HG03039 (cell line): ENCODE measurements around the gene FEZ2.

Experiments
- ATAC-seq: cut with Tn5 transposase; IDR thresholded peaks from one replicate; pipeline ENCODE4 v1.9.1; 2021; ENCODE audit warnings: mild to moderate bottlenecking, moderate library complexity; ENCODE audit not compliant: unreplicated experiment

FEZ2 gene

DNA sequence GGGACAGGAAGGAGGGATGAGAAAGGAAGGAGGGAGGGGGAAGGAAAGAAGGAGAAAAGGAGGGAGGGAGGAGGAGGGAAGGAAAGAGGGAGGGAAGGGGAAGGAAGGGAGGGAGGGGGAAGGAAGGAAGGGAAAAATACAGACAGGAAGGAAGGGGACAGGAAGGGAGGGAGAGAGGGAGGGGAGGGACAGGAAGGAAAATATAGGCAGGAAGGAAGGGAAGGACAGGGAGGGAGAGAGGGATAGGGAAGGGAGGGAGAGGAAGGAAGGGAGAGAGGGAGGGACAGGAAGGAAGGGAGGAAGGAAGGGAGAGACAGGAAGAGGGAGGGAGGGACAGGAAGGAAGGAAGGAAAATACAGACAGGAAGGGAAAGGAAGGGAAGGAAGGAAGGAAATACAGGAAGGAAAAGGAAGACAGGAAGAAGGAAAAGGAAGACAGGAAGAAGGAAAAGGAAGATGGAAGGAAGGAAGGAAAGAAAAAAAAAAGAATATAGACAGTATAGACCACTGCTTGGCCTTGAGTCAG lies 63.6 kb downstream of the FEZ2 start:
- no peak for ATAC-seq

DNA sequence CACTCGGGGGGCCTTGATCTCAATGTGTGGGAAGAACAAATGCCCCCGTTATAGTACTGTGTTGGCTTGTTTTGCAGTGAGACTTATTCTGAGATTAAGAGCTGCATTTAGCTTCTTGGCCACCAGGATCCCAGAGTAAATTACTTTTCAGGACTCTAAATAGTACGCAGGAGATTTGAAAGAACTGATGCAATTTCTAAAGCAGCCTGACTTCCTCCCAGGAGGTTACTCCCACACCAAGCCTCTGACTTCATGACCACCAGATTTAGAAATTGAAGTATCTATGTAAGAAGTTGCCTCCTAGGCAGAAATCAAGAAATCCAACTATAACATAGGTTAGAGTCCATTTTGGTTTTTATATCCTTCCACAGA lies 67.0 kb downstream of the FEZ2 start:
- no peak for ATAC-seq

DNA sequence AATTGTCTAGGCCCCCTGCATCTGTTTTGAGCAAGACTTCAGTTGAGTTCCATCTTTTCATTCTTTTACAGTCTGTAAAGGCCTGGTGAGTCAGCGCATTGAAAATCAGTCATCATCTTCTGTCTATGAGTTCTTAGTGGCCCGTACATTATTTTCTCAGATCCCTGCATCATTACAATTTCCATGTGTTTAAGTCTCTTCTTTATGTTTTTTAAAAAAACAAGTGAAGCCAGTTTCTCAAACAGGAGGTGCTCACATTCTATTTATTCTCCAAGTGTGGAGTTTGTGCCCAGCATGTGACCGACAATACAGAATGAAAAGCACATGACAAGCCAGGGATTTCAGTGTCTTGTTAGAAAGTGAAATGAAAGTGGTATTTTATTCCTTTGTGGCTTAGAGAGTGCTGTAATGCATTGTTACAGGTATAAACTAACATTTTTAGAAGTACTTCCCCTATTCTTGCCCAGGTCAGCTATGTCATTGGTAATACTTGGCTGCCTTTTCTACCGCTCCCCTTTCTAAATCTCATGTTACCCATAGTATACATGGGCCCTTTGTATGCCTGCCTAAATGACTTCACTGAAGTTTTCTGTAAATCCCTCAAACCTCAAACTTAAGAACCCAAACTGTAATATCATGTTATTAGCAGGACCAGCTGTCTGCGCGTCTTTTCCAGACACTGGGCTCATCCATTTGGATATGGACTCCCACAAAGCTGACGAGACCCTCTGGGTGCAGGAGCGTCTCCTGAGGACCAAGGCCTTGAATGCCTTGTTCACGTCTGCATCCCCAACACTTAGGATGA lies 67.6 kb downstream of the FEZ2 start:
- ATAC-seq = peak; percentile 72

DNA sequence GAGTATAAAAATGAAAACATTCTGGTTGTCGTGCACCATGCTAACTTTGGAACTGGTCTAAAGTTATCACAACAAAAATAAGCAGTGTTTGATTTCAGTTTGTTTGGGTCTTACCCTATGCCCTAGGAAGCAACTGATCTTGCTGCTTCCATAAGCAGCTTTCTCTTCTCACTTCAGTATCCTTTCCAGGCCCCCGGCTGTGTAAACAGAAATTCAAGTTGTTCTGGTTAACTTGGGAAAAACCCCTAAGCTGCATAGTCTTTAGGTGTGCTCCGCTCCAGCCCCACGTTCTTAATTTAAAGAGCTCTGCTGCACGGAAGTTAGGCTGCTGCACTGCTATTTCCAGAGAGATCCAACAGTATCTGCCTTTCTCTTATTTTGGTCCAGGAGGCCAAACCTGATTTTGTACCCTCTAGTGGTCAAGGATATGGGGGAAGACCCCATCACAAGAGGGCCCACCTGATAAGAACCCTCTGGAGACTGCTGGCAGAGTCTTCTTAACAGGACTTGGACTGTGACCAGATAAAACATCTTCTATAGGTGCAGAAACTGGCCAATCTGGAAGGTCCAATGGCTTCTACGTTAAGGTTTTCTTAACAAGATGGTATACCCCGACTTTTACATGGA lies 69.1 kb downstream of the FEZ2 start:
- no peak for ATAC-seq

DNA sequence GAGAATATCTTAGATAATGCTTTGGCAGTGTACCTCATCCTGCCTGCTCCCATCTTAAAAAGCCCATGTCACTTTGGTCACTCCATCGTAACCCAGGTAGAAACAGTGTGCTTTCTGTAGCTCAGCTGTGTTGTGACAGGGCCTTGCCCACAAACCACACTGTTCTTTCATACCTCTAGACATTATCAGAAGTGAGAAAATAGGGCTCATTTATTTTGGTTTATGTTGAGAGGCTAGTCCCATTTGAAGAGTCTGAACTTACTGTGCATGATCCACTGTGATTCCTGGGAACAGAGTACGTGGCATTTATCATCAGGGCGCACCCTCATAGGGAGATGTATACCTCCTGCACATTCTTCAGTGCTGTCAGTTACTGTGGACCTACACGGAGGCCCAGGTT lies 69.7 kb downstream of the FEZ2 start:
- ATAC-seq = peak; percentile 55

DNA sequence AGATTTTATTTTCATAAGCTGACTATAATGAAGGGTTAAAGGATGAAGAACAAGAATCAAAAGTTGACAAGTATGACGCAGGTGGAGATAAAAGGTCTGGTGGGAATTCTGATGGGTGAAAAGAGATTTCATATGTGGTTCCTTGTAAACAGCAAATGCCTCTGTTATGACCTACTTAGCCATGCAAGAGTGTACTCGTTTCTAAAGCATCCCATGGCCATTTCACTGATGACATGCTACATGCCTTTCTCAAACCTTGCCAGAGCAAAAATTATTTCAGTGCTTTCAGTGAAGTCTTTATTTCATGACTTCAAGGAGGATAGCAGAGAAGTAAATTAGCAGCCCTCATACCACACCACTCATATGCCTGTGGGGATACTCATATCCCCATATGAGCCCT lies 71.7 kb downstream of the FEZ2 start:
- no peak for ATAC-seq

DNA sequence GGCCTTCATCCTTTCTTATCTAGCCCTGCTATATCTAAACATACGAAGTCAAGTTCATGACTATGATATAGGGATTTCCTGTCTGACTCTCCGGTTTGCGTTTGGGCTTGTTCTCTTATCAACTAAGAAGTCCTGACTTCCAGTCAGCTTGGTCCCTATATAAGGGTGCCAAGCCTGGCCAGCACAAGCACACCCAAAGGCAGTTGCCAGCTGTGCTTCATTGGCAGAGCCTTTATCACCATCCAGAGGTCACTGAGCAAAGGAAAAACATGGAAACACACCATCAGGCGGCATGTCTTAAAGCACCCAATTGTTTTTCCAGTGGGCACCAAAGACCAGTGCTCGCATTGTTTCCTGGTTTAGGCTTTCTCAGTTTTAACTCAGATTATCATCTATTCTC lies 72.7 kb downstream of the FEZ2 start:
- no peak for ATAC-seq

DNA sequence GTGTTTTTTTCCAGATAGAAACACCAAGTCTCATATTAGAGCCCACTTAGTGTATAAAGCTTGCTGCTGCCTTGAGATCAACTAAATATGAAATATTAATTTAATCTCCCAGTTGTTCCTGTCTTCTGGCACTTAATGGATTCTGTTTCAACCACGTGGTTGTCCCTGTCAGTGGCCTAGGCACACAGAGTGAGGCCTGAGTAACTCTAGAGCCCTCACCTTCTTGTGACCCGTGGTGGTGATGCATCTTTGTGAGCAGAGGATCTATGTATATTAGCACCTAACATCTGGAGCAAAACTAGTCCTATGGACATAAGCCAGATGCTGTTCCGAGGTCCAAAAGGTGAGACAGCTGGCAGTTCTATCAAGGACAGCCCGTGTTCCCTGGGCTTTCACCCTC lies 74.8 kb downstream of the FEZ2 start:
- ATAC-seq = no peak

DNA sequence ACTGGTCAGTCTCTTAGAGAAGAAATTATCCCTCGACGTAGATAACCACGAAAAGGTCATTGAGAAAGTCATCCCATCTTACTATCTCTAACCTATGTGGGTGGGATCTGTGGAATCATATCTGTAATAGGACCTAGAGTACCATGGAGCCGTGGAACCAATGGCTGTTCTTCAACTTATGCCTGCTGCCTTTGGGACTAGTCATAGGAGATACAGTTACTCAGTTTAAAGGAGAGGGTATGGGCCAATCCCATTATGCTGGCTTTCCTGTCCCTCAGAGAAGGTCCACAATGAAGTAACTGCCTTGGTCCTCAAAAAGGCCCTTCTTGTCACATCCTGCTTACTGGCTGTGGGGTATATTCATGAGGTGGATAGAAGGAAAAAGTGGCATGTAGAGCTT lies 77.5 kb downstream of the FEZ2 start:
- no peak for ATAC-seq

DNA sequence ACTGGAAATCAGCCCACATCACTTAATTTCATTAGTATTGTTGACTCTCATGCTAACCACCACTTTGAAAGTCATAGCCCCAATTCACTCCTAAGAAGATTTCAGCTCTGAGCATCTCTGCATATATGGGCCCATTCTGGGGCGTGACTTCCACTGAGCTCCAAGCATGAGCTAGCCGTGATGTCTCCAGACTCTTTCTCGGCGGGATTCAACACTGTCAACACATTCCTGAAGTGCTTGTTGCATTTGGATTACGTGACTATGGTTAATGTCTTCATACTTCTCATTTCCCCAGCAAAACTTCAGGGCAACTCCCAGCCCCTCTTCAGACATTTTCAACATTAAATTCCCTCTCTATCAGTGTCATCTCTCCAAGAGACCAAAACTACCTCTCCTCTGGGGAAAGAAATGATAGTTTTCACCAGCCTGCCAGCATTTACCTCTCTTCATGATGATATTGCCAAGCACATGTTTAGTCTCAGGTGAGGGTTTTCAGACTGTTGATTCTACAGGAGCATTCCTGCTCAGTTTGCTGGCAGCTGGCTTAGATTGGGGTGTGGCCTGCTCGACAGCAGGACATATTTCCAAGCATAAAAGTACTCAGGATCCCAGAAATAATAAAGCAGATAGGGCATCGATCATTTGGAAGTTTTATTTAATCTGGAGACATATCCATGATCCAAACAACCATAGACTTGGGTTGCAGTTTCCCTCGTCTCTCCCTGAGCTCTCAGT lies 81.7 kb downstream of the FEZ2 start:
- ATAC-seq = no peak

DNA sequence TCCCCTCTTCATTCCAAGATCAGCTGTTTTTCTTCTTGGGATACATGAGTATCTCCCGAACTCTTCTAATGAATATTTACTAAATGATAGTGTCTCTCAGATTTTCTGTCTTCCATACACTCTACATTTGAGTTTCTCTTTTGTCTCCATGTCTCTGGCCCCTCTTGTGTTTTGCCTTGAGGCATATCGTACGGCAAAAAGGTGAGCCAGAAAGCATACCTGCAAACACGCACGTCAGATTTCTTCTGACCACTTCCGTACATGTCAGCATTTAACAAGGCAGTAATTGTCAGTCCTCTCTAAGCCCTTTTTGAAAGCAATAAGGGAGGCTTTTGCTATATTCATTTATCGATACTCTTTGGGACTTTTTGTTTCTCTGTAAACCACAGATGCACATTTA lies 82.4 kb downstream of the FEZ2 start:
- ATAC-seq = no peak

DNA sequence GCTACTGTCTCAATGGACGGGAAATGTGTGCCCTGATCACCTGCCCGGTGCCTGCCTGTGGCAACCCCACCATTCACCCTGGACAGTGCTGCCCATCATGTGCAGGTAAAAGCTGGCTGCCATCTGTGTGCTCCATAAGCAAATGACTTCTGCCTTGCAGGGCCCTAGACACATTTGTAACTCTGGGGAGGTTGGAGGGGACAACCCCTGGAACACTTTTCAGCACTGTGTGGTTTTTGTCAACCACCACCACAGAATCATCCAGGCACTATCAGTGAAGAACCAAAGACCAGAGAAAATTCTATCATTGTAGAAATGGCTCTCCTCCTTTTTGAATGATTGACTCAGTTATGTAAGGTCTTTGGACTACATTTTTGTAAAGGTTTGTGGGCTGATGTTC lies 84.3 kb downstream of the FEZ2 start:
- ATAC-seq = peak; percentile 50

DNA sequence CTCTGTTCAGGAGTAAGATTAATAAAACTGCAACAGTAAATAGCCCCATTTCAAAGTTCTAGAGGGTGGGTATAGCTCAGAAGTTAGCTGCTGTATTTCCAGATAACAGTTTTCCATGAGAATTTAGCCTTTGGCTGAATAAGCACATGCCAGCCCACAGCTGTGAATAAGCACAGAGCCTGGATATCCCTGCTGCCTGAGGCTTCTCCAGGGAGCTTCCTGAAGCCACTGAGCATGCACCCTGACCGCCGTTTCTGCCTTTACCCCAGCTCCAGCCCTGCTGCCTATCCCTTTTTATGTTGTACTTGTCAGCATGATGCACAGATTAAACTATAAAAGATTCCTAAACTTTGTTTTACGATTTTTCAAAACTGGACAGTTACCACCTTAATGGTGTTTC lies 85.3 kb downstream of the FEZ2 start:
- ATAC-seq = no peak

DNA sequence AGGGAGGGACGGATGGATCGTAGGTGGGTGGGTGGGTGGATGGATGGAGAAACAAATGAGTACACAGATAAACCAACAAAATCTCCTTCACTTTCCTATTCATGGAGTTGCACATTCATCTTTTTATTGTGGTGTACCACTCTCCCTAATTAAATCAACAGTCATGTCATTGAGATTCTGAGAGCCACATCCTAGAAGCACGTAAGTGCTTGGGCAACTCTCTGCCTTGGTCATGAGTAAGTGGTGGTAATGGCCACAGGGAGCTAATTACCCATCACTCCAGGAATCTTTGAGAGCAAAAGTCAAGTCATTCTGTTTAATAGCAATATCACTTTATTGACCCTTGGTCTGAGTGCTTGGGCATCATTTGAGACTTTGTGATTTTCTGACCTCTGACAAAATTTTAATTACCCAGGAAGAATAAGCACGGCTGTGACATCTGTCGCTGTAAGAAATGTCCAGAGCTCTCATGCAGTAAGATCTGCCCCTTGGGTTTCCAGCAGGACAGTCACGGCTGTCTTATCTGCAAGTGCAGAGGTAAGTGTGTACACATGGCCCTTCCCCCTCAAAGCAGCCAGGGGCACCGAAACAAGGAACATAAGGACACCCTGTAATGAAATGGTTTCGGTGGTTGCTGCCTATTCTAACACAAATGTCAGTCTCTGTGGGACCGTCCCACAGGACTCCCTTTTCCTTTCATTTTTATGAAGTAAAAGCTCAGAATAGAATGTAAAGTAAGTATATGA lies 85.9 kb downstream of the FEZ2 start:
- ATAC-seq = no peak

DNA sequence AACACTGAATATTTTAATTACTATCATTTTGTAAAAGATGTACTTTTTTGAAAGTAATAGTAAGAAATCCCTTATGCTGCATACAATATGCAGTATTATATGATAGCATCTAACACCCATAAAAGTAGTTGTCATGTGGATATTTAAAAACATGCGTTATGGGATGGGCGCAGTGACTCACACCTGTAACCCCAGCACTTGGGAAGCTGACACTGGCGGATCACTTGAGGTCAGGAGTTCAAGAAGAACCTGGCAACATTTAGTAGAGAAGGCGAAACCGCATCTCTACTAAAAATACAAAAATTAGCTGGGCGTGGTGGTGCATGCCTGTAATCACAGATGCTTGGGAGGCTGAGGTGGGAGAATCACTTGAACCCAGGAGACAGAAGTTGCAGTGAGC lies 88.9 kb downstream of the FEZ2 start:
- no peak for ATAC-seq

DNA sequence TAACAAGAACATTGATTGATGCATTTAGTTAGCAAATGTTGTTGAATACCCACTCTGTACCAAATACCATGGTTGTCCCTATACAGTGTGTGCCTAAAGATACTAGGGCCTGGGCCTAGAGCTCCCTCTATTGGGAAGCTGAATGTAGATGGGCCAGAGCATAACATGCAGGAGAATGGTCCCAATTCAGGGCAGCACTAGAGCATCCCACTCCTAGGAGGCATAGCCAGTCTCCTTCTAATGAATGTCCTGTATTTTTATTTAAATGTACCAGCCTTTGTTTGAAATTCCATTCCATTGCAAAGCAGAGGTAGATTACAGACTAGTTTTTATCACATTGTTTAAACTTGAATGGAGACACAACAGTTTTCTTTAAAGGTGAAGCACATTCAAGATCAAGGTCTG lies 90.6 kb downstream of the FEZ2 start:
- ATAC-seq = peak; percentile 84
